Ascending aorta (tissue), 2 donors: ENCODE data around the gene LDLRAD2. TPM values are rescaled to one million over a fixed set of nuclear protein-coding genes. Genes with fewer than 3 reads are reported as not detected.

Source experiments
- DNase-seq, 2 donors: peaks; one replicate each; pipeline ENCODE4 v3.0.0-alpha.2; 2019; ENCODE audit warnings: low spot score in 2 of 2
- H3K27ac ChIP-seq, 2 donors: fragments of 200-600 bp; sonication (generic); one replicate each; pipeline ENCODE4 v1.5.1; 2016 to 2017; ENCODE audit warnings: mild to moderate bottlenecking in 1 of 2
- H3K27me3 ChIP-seq: fragments of 200-600 bp; sonication (generic); one replicate; pipeline ENCODE4 v1.5.1; 2017
- H3K36me3 ChIP-seq, 2 donors: fragments of 200-600 bp; sonication (generic); one replicate each; pipeline ENCODE4 v1.5.1; 2016
- H3K4me1 ChIP-seq, 2 donors: fragments of 200-600 bp; sonication (generic); one replicate each; pipeline ENCODE4 v1.5.1; 2016 to 2017; ENCODE audit warnings: mild to moderate bottlenecking in 1 of 2
- H3K4me3 ChIP-seq, 2 donors: fragments of 200-600 bp; sonication (generic); one replicate each; pipeline ENCODE4 v1.5.1; 2016 to 2017; ENCODE audit warnings: mild to moderate bottlenecking in 1 of 2
- H3K9me3 ChIP-seq, 2 donors: fragments of 200-600 bp; sonication (generic); one replicate each; pipeline ENCODE4 v1.5.1; 2016
- intact Hi-C: fragments of 100-400 bp; cut with DNase I; formaldehyde crosslinking; loops from one replicate; pipeline ENCODE4 v1.15.1; 2023
- total RNA-seq: library from RNA; depleted of rRNA; stranded (reverse); fragments of >200 nt; gene quantifications from one replicate; pipeline ENCODE4 v1.1.0, GENCODE V29; 2016
- TF ChIP-seq, protein P1 (sequence below), 3 experiments: fragments of 200-600 bp in 2 of 3; fragments of 450-650 bp in 1 of 3; sonication (generic) in 2 of 3; IDR thresholded peaks; one replicate each; pipeline ENCODE4 v1.5.1; 2016 to 2019; ENCODE audit warnings: antibody characterized with exemption in 3 of 3, mild to moderate bottlenecking in 1 of 3, moderate library complexity in 1 of 3

The LDLRAD2 gene
- total RNA-seq, 1 donor from 2014 or later = not detected

DNA sequence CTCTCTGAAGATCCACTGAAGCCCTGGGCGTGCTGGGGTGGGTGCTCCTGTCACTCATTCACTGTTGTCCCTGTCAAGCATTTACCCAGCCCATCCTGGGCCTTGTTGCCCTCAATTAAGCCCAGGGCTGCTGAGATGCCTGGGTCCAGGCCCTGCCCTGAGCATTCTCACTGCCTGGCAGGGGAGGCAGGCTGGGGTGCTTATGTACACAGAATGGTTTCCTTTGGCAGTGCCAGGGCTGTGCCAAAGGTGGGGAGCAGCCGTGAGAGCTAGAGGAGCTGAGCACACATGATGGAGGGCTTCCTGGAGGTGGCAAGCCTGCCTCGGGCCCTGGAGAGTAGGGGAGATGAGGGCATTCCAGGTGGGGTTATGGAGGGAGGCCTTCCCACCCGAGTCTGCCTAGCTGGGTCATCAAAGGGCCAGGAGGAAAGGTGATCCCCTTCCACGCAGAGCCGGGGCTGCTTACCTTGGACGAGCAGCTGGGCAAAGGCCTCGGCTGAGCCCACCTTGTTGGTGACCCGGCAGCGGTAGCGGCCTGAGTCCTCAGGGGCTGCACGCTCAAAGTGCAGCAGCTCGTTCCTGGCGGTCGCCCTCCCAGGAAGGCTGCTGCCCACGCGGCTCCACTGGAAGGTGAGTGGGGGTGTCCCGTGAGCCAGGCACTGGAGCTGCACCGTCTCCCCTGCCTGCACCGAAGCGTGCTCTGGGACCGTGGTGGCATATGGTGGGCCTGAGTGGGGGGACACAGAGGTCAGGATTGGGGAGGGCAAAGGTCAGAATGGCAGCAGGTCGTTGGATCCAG is 26.5 kb downstream of the LDLRAD2 start:
- no peaks in the 10 kb centered on the region for H3K9me3 ChIP-seq
- H3K27me3 ChIP-seq = no peaks in the 10 kb centered on the region
- no peak overlapping the region for H3K27ac ChIP-seq
- H3K36me3 ChIP-seq = peaks cover 99 to 100% of the 10 kb centered on the region in 2 donors
- intact Hi-C loops = no loop called here
- TF ChIP-seq, protein P1, sequence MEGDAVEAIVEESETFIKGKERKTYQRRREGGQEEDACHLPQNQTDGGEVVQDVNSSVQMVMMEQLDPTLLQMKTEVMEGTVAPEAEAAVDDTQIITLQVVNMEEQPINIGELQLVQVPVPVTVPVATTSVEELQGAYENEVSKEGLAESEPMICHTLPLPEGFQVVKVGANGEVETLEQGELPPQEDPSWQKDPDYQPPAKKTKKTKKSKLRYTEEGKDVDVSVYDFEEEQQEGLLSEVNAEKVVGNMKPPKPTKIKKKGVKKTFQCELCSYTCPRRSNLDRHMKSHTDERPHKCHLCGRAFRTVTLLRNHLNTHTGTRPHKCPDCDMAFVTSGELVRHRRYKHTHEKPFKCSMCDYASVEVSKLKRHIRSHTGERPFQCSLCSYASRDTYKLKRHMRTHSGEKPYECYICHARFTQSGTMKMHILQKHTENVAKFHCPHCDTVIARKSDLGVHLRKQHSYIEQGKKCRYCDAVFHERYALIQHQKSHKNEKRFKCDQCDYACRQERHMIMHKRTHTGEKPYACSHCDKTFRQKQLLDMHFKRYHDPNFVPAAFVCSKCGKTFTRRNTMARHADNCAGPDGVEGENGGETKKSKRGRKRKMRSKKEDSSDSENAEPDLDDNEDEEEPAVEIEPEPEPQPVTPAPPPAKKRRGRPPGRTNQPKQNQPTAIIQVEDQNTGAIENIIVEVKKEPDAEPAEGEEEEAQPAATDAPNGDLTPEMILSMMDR (IDR thresholded peaks at IDR 0.05) = no peak
- no peaks in the 10 kb centered on the region for H3K4me1 ChIP-seq
- no peak for DNase-seq
- H3K4me3 ChIP-seq = no peak overlapping the region

DNA sequence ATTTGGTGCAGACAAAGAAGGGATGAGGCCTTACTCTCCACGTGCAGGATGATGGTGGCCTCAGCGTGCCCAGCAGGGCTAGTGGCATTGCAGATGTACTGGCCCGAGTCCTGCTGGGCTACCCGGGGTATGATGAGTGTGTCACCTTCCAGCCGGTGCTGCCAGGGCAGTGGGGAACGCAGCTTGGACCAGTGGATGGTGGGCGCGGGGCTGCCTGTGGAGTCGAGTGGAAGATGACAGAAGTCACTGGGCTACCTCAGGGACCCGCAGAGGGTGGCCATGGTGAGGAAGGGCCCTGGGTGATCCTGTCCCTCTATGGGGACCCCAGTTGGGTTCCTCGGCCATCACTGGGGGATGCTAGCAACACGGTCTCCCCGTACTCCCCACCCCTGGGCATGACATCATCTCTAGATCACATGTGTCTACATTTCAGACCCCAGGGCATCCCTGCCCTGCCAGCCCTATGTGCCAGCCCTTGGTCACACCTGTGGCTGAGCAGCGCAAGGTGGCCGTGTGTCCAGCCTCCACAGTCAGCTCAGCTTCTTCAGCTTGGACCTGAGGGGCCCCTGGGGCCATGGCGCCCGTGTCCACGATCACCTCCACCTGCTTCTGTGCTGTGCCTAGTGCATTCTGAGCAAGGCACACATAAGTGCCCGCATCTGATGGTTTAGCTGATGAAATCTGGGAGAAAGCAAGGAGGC is 27.4 kb downstream of the LDLRAD2 start:
- Histone ChIP-seq H3K27ac (no peak overlapping the region), H3K4me3 (no peak overlapping the region), H3K9me3 (no peaks in the 10 kb centered on the region), H3K27me3 (no peaks in the 10 kb centered on the region), H3K4me1 (no peaks in the 10 kb centered on the region), H3K36me3 (peaks cover 99 to 100% of the 10 kb centered on the region in 2 donors)
- intact Hi-C loops = no loop called here
- TF ChIP-seq, protein P1 (IDR thresholded peaks at IDR 0.05) = no peak
- no peak for DNase-seq

DNA sequence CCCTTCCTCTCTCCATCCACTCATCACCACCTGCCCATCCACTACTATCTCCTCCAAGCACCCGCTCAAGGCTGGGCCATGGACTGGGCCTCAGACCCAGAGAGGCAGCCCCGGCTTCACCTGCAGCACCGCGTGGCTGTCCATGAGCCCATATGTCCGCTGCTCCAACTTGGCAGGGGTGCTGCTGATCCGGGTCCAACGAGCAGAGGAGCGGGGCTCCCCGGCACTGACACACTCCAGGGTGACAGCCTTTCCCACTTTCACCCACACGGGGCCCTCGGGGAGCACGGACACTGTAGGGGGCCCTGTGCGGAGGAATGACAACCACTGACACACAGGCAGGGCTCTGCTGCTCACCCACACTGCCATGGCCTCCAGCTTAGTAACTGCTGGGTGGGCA is 28.9 kb downstream of the LDLRAD2 start:
- no peak overlapping the region for H3K4me3 ChIP-seq
- no peaks in the 10 kb centered on the region for H3K4me1 ChIP-seq
- H3K36me3 ChIP-seq = peaks cover 99 to 100% of the 10 kb centered on the region in 2 donors
- TF ChIP-seq, protein P1 (IDR thresholded peaks at IDR 0.05) = no peak
- DNase-seq = no peak
- no peaks in the 10 kb centered on the region for H3K9me3 ChIP-seq
- H3K27me3 ChIP-seq = no peaks in the 10 kb centered on the region
- H3K27ac ChIP-seq = no peak overlapping the region
- intact Hi-C loops = no loop called here

DNA sequence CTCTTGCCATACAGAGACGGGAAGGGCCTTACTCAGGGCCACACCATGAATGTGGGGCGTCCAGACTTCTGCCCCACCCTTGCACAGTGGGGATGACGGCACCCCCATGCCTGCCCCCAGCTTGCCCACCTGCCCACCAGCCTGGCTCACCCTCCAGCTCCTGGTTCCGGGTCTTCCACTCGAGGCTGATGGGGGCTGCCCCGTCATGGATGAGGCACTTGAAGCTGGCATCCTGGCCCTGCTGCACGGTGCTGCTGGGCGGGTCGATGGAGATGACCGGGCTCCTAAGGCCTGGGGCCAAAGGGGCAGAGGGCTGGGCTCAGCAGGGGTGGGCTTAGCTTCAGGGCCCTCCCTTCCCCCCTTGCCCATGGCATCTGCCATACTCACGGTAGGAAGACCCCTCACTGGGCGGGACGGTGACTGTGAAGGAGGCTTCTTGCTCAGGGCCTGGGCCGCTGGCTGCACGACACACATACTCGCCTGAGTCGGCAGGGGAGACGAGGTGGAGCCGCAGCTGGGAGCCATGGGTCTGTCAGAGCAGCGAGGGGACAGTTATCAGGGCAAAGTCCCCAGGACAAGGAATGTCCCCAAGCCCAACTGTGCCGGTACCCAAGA is 29.9 kb downstream of the LDLRAD2 start:
- intact Hi-C loops = no loop called here
- no peak overlapping the region for H3K4me3 ChIP-seq
- H3K27me3 ChIP-seq = no peaks in the 10 kb centered on the region
- TF ChIP-seq, protein P1 (IDR thresholded peaks at IDR 0.05) = no peak
- no peak for DNase-seq
- H3K9me3 ChIP-seq = no peaks in the 10 kb centered on the region
- no peak overlapping the region for H3K27ac ChIP-seq
- peaks cover 99 to 100% of the 10 kb centered on the region in 2 donors for H3K36me3 ChIP-seq
- H3K4me1 ChIP-seq = no peaks in the 10 kb centered on the region

DNA sequence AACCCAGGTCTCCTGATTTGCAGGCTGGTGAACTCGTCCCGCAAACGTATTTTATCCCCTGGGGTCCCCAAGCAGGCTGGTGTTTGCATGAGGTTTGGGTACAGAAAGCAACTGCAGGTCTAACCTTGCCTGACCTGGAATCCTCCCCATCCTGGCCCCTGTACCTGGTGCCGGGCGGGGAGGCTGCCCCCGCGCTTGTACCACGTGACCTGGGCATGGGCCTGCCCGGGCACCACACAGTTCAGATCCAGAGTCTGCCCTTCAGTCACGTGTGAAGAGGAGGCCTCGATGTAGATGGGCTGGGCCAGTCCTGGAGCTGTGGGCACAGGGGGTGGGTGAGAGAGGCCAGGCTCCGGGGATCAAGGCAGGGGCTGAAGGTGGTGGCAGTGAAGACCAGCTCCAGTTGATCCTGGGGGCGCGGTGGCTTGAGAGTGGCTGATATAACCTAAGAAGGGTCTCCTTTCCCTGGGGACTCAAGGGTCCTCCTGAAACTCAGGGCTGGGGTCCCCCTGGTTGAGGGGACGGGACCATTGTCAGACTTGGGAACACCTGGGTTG is 30.6 kb downstream of the LDLRAD2 start:
- Histone ChIP-seq H3K4me3 (no peak overlapping the region), H3K4me1 (no peaks in the 10 kb centered on the region), H3K27ac (no peak overlapping the region), H3K27me3 (no peaks in the 10 kb centered on the region), H3K36me3 (peaks cover 99 to 100% of the 10 kb centered on the region in 2 donors), H3K9me3 (no peaks in the 10 kb centered on the region)
- intact Hi-C loops = no loop called here
- TF ChIP-seq, protein P1 (IDR thresholded peaks at IDR 0.05) = no peak
- no peak for DNase-seq
